HTERT RPE-1 (cell line): Measurements from ENCODE around the gene EPHA2.

Experiments
- in situ Hi-C: fragments of 300-500 bp; cut with MboI; formaldehyde crosslinking; loops from 4 replicates; pipeline ENCODE4 v1.14.3; 2020; ENCODE audit warnings: low sequenced_read_pairs

EPHA2 gene

GRCh38 chr1:16138772-16139221 lies 17.1 kb downstream of the EPHA2 start:
- in situ Hi-C loops: no loop called here

- in situ Hi-C loops: no loop called here
Measured at GRCh38 chr1:16137890-16138467, 17.9 kb downstream of the EPHA2 start.

- in situ Hi-C loops: no loop called here
Measured at GRCh38 chr1:16135501-16135900, 20.4 kb downstream of the EPHA2 start.

- in situ Hi-C loops: no loop called here
Measured at GRCh38 chr1:16134906-16135305, 21.0 kb downstream of the EPHA2 start.

- in situ Hi-C loops: no loop called here
Measured at GRCh38 chr1:16134066-16134801, 21.6 kb downstream of the EPHA2 start.

- in situ Hi-C loops: no loop called here
Measured at GRCh38 chr1:16133007-16133961, 22.6 kb downstream of the EPHA2 start.

- in situ Hi-C loops: no loop called here
Measured at GRCh38 chr1:16132325-16132785, 23.5 kb downstream of the EPHA2 start.

- in situ Hi-C loops: no loop called here
Measured at GRCh38 chr1:16131636-16132324, 24.1 kb downstream of the EPHA2 start.

- in situ Hi-C loops: no loop called here
Measured at GRCh38 chr1:16130827-16131226, 25.0 kb downstream of the EPHA2 start.

GRCh38 chr1:16129921-16130543 lies 25.8 kb downstream of the EPHA2 start:
- in situ Hi-C loops: no loop called here

GRCh38 chr1:16129316-16129715 lies 26.6 kb downstream of the EPHA2 start:
- in situ Hi-C loops: no loop called here

GRCh38 chr1:16128338-16128741 lies 27.5 kb downstream of the EPHA2 start:
- in situ Hi-C loops: no loop called here

GRCh38 chr1:16127676-16128337 lies 28.1 kb downstream of the EPHA2 start:
- in situ Hi-C loops: no loop called here

GRCh38 chr1:16126743-16127515 lies 28.9 kb downstream of the EPHA2 start:
- in situ Hi-C loops: no loop called here

- in situ Hi-C loops: no loop called here
Measured at GRCh38 chr1:16126160-16126559, 29.7 kb downstream of the EPHA2 start.

GRCh38 chr1:16125483-16125882 lies 30.4 kb downstream of the EPHA2 start:
- in situ Hi-C loops: no loop called here

- in situ Hi-C loops: no loop called here
Measured at GRCh38 chr1:16125088-16125470, 30.8 kb downstream of the EPHA2 start.

GRCh38 chr1:16124377-16125087 lies 31.3 kb downstream of the EPHA2 start:
- in situ Hi-C loops: no loop called here
